Stomach (tissue), 9 donors: ENCODE data around the gene AKAP11. TPM values are rescaled to one million over a fixed set of nuclear protein-coding genes. Genes with fewer than 3 reads are reported as not detected.

Experiments
- DNase-seq, 2 donors: peaks; one replicate each; pipeline versions ENCODE4 v3.0.0 to v3.0.0-alpha.2; 2013 to 2019
- H3K27ac ChIP-seq, 5 donors: fragments of 200-600 bp in 4 of 5; sonication (generic) in 4 of 5; one replicate each; pipeline ENCODE4 v1.5.1; 2013 to 2019; ENCODE audit warnings: mild to moderate bottlenecking in 1 of 5, moderate library complexity in 1 of 5
- H3K27me3 ChIP-seq, 3 donors: fragments of 200-600 bp; sonication (generic); one replicate each; pipeline ENCODE4 v1.5.1; 2017 to 2019; ENCODE audit warnings: mixed run types in 1 of 3
- H3K36me3 ChIP-seq, 4 donors: fragments of 200-600 bp; sonication (generic); 1 replicate in 3 of 4; 2 replicates in 1 of 4; pipeline ENCODE4 v1.5.1; 2016 to 2019
- H3K4me1 ChIP-seq, 4 donors: fragments of 200-600 bp; sonication (generic); one replicate each; pipeline ENCODE4 v1.5.1; 2016 to 2019
- H3K4me3 ChIP-seq, 4 donors: fragments of 200-600 bp; sonication (generic) in 3 of 4; one replicate each; pipeline ENCODE4 v1.5.1; 2016 to 2019; ENCODE audit warnings: mild to moderate bottlenecking in 1 of 4
- H3K9me3 ChIP-seq, 4 donors: fragments of 200-600 bp; sonication (generic); one replicate each; pipeline ENCODE4 v1.5.1; 2016 to 2019
- CTCF ChIP-seq, 7 experiments: fragments of 450-650 bp in 4 of 7; fragments of 200-600 bp in 3 of 7; sonication (generic) in 3 of 7; IDR thresholded peaks; one replicate each; pipeline ENCODE4 v1.5.1; 2016 to 2019; ENCODE audit warnings: antibody characterized with exemption in 7 of 7, control low read depth in 2 of 7, mild to moderate bottlenecking in 1 of 7
- EP300 ChIP-seq: sonication (generic); formaldehyde crosslinking; IDR thresholded peaks from one replicate; pipeline ENCODE4 v1.6.1; 2017; ENCODE audit warnings: antibody characterized with exemption
- POLR2A ChIP-seq, 4 donors: fragments of 450-650 bp; IDR thresholded peaks; one replicate each; pipeline ENCODE4 v1.6.1; 2016; ENCODE audit warnings: antibody characterized with exemption in 4 of 4, control low read depth in 2 of 4, mild to moderate bottlenecking in 1 of 4, moderate library complexity in 1 of 4
- POLR2AphosphoS5 ChIP-seq, 3 donors: sonication (generic); formaldehyde crosslinking; IDR thresholded peaks; one replicate each; pipeline ENCODE4 v1.6.1; 2016; ENCODE audit warnings: antibody characterized with exemption in 3 of 3
- WGBS, 5 donors: extraction: QIAGEN DNeasy Blood & Tissue Kit in 3 of 5; methylation state at CpG; one replicate each; pipeline versions ENCODE4 v1.1.5 to v1.1.7; 2013 to 2018; 5-methylcytosine and 5-hydroxymethylcytosine counted together
- intact Hi-C: fragments of 100-400 bp; cut with DNase I; formaldehyde crosslinking; loops from one replicate; pipeline ENCODE4 v1.15.1; 2023; ENCODE audit warnings: low total_unique reads
- polyA plus RNA-seq, 3 donors: library from polyadenylated mRNA; stranded (reverse); fragments of 200-250 nt; gene quantifications; one replicate each; pipeline ENCODE4 v1.2.3, GENCODE V29; 2013
- total RNA-seq, 5 donors: library from RNA; depleted of rRNA; stranded (reverse); fragments of >200 nt; gene quantifications; one replicate each; pipeline versions ENCODE4 v1.1.0 to v1.2.3, GENCODE V29; 2014 to 2016
- donor health status: healthy with polysubstance abuse.
- donor health status: Bipolar disorder and iron deficiency.
- donor health status: healthy.

Gene AKAP11
- total and polyA plus RNA-seq, 8 donors, result 2.8 to 58.0 (median 14.5) TPM

GRCh38 chr13:42270160-42270856, 1.6 kb upstream of the AKAP11 start:
- Histone ChIP-seq H3K4me1 (peaks cover 7 to 35% (median 32%) of the 10 kb centered on the region in 4 donors), H3K36me3 (no peaks in the 10 kb centered on the region), H3K9me3 (no peaks in the 10 kb centered on the region), H3K4me3 (no peak overlapping the region), H3K27ac (peak overlapping the region in 1 of 5 donors; percentile 91), H3K27me3 (no peaks in the 10 kb centered on the region)
- no peak for TF ChIP-seq POLR2AphosphoS5 (IDR thresholded peaks at IDR 0.05)
- no peak for TF ChIP-seq POLR2A (IDR thresholded peaks at IDR 0.05)
- no peak for TF ChIP-seq CTCF (IDR thresholded peaks at IDR 0.05)
- no peak for TF ChIP-seq EP300
- DNase-seq, result no peak
- WGBS, 5 donors, result 91 to 98% (median 95%) methylated on average over 6 of the region's 6 CpGs
- intact Hi-C loops, result no loop called here

- peak overlapping the region; percentile 83 to 94 (median 91) for H3K4me3 ChIP-seq
- peaks cover 7 to 40% (median 34%) of the 10 kb centered on the region in 4 donors for H3K4me1 ChIP-seq
- H3K27ac ChIP-seq, result peak overlapping the region in 4 of 5 donors; percentile 91 to 94 (median 93)
- TF ChIP-seq POLR2A (IDR thresholded peaks at IDR 0.05) (no peak), EP300 (no peak), CTCF (IDR thresholded peaks at IDR 0.05) (no peak), POLR2AphosphoS5 (IDR thresholded peaks at IDR 0.05) (no peak)
- 81 to 90% (median 87%) methylated on average over 6 of the region's 6 CpGs for WGBS, 5 donors
- H3K36me3 ChIP-seq, result no peaks in the 10 kb centered on the region
- no peaks in the 10 kb centered on the region for H3K27me3 ChIP-seq
- intact Hi-C loops, result no loop called here
- no peaks in the 10 kb centered on the region for H3K9me3 ChIP-seq
- no peak for DNase-seq
Measured at GRCh38 chr13:42270857-42271215, 1.1 kb upstream of the AKAP11 start.

- WGBS, 5 donors, result 4 to 5% (median 5%) methylated on average over 35 to 55 of the region's 57 CpGs
- H3K27ac ChIP-seq, result peak overlapping the region; percentile 63 to 94 (median 92)
Measured at GRCh38 chr13:42271337-42272114, 426 bp upstream of the AKAP11 start.

GRCh38 chr13:42272804-42273175, 838 bp downstream of the AKAP11 start:
- no peak for DNase-seq
- TF ChIP-seq EP300, result no peak
- no peak for TF ChIP-seq CTCF (IDR thresholded peaks at IDR 0.05)
- TF ChIP-seq POLR2A (IDR thresholded peaks at IDR 0.05), result no peak
- no peak for TF ChIP-seq POLR2AphosphoS5 (IDR thresholded peaks at IDR 0.05)
- WGBS, 5 donors, result 3 to 10% (median 4%) methylated on average over 4 of the region's 4 CpGs
- Histone ChIP-seq H3K9me3 (no peaks in the 10 kb centered on the region), H3K4me3 (peak overlapping the region; percentile 83 to 94 (median 91)), H3K27ac (peak overlapping the region; percentile 81 to 94 (median 92)), H3K4me1 (peaks cover 7 to 49% (median 39%) of the 10 kb centered on the region in 4 donors), H3K27me3 (no peaks in the 10 kb centered on the region), H3K36me3 (no peaks in the 10 kb centered on the region)
- intact Hi-C loops, result no loop called here

More at GRCh38 chr13:42271337-42272114, 426 bp upstream of the AKAP11 start:
- Histone ChIP-seq H3K4me3 (peak overlapping the region; percentile 83 to 94 (median 91)), H3K4me1 (peaks cover 7 to 47% (median 37%) of the 10 kb centered on the region in 4 donors), H3K36me3 (no peaks in the 10 kb centered on the region), H3K27me3 (no peaks in the 10 kb centered on the region), H3K9me3 (no peaks in the 10 kb centered on the region)
- DNase-seq, result peak; percentile 90 to 98
- no peak for TF ChIP-seq POLR2A (IDR thresholded peaks at IDR 0.05)
- TF ChIP-seq POLR2AphosphoS5 (IDR thresholded peaks at IDR 0.05), result peak in 2 of 3 donors; percentile 20 to 32
- intact Hi-C loops, result no loop called here
